Astrocyte (in vitro differentiated cells and primary cell): ENCODE measurements around the gene GMCL2.

Experiments used
- CTCF ChIP-seq: IDR thresholded peaks from 2 replicates; pipeline ENCODE4 v1.5.1; 2011; ENCODE audit warnings: low read depth, mild to moderate bottlenecking, inconsistent platforms, low read length, moderate library complexity; ENCODE audit not compliant: insufficient read depth
- EZH2 ChIP-seq: IDR thresholded peaks from 2 replicates; pipeline ENCODE4 v1.6.1; 2012; ENCODE audit warnings: mild to moderate bottlenecking, low read length, inconsistent platforms; ENCODE audit not compliant: insufficient read depth

- TF ChIP-seq EZH2, result no peak
- no peak for TF ChIP-seq CTCF
Measured at GRCh38 chr5:178162481-178162880, 24.7 kb downstream of the GMCL2 start.
